HG03378 (cell line): ENCODE data around the gene COA8.
"Not testable (repeated sequence)": the region's sequence is repeated elsewhere in the genome, so short reads cannot be mapped to it uniquely, and the experiment has no call there.

Experiments used
- ATAC-seq: cut with Tn5 transposase; IDR thresholded peaks from one replicate; pipeline ENCODE4 v1.9.1; 2021; ENCODE audit warnings: mild to moderate bottlenecking, moderate library complexity; ENCODE audit not compliant: unreplicated experiment

COA8 gene

DNA sequence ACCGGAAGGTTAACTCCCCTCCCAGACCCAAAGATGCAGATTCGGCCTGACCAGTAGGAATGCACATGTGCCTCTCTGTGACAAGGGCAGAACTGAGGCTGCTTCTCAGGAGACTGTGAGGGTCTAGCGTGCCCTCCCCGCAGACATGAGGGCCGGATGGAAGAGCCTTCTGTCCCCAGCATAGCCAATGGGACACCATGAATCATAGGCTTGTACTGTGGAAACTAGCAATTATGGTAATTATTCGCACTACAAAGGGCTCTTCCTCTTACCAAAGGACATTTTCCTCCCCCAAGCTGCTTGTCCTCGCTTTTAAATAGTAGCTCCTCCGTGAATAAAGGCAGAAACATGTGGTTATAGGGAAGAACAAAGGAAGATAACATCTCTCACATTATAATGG lies 6.2 kb downstream of the COA8 start:
- no peak for ATAC-seq

DNA sequence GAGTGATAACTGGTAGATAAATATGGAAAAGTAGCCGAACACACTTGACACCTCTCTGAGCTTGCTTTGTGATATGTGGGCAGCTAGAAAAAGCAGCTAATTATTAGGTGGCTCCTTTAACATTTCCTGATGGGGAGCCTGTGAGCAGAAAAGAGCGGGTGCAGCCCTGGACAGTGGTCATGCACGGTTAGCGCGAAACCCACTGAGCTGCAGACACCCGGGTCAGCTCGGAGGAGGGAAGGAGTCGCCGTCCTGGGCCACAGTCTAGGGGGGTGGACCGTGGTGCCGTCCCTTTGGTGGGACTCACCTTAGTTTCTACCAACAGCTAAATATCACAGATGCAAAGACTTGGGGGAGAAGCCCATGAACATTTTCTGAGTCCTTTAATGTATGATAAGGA lies 6.6 kb downstream of the COA8 start:
- ATAC-seq: no peak

DNA sequence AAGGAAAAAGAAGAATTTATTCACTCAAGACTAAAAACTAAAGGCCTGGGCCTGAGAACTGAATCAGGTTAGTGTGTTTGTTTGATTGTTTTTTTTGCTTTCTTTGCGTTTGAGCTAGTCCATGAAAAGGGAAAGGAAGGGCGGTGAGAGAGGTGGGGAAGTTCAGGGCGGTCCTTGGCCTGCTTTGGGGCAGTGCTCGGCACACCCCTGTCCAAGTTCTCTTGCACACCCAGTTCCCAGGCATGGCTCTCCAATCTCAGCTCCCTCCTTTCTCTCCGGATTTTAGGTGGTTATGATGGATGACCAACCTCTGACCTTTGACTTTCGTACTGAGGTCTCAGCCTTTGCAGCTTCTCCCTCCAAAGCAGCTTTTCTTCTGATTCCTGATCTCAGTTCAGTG lies 11.3 kb downstream of the COA8 start:
- ATAC-seq: no peak

DNA sequence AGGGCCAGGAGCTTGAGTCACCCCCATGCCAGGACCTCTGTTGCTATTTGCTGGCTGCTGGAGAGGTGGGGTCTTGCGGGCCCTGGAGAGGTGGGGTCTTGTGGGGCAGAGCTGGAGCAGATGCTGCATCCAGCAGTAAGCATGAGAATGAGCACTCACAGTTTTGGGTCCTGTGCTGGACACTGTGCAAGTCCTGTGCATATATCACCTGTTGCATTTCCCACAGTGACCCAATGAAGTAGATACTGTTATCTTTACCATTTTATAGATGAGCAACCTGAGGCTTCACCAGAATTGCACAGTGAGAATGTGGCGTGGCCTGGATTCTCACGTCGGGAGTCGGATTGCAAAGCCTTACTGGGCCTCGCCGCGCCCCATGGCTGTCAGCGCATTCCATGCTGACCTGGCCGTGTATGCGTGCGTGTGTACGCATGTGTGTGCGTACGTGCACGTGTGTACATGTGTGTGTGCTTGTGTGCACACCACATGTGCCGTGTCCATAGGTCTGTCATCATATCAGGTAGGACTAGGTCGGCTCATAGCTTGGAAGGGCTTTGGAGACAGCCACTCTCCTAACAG lies 12.0 kb downstream of the COA8 start:
- no peak for ATAC-seq

DNA sequence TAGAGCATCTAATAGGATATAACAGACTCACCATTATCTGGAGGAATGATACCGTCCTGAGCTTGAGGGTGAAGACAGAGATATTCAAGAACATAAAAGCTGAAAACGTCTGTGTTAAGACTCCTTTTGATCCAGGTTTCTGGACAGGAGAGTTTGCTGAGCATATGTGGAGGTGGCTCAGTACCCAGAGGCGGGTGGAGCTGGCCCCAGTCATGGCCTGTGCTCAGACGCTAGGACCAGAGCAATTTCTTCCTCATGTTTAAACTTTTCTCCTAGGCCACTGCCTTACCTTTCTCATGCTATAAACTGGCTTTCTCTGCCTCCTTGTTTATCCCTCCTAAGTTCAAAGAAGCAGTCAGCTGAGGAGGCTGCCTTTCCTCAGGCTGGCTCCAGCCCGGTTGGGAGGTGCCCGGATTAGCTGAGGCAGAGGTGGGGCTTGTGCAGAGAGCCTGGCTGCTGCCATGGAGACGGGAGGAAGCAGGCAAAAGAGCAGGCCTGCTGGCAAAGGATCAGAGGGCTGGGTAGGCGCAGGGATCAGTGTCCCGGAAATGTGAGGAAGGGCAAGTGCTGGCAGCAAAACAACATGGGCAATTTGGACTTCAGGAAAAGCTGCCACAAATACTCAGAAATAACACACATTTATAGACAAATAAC lies 13.7 kb downstream of the COA8 start:
- ATAC-seq: no peak

DNA sequence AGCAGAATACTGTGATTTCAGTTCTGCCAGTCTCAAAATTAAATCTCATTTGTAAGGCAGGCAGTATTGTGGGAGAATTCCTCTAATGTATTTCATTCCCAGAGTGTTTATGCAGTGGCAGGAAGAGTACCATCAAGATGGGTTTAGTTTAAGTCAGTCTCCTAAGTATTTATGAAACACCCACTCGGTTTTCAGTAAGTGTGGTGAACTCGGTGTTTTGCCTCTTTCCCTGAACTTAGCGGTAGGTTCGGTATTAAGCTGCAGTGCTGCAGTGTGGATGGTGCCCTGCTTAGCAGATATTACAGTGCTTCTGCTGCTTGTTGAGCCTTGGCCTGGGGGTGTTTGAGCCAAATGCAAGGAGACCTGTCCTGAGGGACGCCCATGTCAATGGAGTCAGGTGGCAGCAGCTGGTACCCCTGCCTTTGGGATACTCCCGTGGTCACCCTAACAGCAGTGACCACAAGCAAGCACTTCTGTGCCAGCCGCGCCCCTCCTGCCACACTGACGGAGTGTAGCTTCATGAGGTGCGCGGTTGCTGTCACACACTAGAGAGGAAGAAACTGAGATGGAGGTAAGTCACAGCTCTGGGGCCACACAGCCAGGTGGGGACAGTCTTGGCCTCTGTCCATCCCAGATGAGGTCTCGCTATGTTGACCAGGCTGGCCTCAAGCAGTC lies 15.8 kb downstream of the COA8 start:
- ATAC-seq: no peak

DNA sequence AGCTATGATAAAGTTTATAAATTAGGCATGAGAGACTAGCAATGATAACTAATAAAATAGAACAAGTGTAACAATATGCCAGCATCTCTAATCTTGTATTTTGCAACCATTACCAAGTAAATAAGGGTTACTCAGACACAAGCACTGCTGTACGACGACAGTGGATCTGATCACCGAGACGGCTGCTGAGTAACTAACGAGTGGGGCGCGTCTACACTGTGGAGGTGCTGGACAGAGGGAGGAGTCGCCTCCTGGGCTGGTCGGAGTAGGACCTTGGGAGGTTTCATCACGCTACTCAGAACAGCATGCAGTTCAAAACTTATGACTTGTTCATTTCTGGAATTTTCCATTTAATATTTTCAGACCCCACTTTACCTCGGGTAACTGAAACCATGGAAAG lies 18.4 kb downstream of the COA8 start:
- ATAC-seq: no peak

DNA sequence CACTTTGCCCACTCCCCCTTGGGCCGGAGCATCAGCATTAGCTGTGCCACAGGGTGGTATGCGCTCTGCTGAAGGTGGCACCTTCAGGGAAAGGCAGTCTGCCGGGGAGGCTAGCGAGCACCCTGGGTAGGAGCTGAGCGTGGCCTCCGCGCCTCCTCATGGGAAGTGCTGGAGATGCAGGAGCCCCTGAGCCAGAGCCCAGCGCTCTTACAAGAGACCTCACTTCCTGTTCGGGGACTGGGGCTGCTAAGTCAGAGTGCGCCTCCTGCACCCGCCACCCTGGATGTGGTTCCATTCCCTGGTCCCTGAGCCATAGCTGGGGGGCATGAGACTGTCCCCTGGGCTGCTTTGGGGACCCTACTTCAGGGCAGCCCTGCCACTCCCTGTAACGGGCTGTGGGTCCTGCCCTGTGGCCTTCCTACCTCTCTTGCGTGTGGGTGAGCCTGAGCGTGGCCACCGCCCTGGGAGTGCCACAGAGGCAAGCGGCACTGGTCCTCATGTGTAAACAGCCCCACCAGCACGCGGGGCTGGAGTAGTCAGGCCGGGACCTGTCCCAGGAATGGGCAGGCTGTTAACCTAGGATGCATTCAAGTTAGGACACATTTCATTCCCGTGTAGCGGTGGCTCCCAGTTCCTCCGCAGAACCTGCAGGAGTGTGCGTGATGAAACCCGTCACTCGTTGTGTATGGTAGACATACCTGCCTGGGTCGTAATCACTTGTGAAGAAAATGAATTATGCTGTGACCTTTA lies 19.4 kb downstream of the COA8 start:
- no peak for ATAC-seq

DNA sequence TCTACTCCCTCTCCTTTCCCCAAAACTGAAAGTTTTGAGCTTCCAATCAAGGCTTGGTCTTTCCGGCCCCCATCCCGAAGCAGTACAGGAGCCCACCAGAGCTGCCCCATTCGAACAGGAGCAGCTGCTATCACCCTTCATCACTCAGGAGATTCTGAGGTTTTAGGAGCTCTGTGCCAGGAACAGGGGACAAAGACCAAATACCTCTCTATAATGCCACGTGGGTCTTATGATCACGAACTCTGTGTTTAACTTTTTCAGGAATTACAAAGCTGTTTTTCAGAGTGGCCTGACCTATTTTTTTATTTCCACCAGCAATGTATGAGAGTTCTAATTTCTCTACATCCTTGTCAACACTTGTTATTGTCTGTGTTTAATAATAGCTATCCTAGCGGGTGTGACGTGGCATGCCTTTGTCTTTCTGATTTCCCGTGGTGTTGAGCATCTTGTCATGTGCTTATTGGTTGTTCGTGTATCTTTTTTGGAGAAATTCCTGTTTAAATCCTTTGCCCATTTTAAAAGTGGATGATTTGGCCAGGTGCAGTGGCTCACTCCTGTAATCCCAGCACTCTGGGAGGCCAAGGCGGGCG lies 21.7 kb downstream of the COA8 start:
- ATAC-seq: no peak

DNA sequence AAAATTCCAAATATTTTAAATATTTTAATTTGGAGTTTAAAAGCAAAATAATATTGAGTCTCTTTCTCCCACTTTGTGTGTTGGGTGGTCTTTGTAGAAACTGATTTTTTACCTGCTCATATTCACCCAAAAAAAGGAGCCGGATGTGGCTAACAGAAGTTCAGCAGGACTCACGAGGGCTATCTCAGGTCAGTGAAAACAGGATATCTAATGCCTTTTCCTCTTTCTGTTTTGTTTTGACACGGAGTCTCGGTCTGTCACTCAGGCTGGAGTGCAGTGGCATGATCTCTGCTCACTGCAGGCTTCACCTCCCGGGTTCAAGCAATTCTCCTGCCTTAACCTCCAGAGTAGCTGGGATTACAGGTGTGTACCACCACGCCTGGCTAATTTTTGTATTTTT lies 30.8 kb downstream of the COA8 start:
- ATAC-seq: peak; percentile 97

DNA sequence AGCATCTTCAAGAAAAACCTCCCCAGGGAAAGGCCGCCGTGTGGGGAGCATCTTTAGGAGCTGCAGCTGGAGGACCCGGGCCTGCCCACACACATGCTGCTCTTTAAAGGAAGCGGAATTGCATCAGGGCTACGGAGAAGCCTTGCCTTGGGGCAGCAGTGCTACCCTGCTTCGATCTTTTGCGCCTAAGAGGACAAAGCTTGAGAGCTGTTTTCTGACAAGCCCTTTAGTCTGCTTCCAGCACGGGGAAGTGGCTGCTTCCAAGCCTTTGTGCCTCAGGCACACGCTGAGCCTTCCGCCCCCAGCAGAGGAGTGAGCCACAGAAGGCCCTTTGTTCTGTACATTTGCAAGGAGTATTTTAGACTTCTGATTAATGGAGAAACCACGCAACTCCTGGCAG lies 31.5 kb downstream of the COA8 start:
- no peak for ATAC-seq

DNA sequence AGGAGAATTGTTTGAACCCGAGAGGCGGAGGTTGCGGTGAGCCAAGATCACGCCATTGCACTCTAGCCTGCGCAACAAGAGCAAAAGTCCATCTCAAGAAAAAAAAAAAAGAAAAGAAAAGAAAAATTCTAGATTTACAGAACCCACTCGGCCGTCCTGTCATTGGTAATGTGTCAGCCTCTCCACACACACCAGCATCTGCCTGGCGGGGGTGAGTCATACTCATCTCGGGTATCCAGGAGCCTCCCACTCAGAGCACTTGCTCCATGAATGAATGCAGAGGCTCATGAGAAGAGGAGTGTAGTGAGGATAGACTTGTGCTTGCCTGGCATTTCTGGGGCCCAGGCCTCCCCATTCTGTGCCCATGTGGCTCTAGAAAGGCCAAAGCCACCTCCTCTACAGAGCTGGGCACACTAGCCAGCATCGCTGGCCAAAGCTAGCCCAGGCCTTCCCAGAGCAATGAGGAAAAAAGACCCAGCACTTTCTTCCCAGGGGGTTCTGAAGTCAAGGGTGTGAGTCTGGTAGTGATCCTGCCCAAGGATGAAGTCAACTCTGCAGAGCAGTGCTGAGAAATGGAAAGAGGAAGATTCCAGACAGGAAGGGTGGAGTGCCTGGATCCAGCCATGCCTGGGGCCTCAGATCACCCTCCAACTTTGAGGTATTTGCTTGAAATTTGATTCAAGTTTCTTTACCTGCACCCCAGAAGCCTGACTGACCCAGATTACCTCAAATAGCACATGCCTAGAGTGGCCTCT lies 35.0 kb downstream of the COA8 start:
- no peak for ATAC-seq

DNA sequence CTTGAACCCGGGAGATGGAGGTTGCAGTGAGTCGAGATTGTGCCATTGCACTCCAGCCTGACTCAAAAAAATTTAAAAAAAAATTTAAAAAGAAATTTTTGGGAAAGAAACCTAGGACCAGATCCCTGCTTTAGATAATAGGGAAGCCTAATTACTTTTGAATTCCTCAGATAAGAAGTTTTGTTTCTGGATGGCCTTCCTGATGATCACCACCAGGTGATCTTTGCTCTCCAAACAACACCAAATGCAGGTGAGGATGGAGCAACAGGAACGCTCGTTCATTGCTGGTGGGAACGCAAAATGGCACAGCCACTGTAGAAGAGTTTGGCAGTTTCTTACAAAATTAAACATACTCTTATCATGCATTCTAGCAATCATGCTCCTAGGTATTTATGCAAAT lies 37.7 kb downstream of the COA8 start:
- ATAC-seq: no peak

DNA sequence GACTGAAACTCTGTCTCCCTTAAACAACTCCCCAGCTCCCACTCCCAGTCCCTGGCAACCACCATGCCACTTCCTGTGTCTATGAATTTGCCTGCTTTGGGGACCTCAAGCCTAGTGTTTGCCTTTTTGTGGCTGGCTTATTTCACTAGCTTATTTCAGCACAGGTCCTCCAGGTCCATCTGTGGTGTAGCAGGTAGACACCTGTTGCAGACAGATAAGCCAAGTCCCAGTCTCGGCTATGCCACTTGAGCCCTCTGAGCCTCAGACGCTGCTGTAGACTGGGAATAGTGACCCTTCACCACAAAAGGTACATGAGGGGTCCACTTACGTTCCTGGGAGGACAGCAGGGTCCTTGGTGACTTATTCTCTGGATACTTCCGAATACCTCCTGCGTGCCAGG lies 41.9 kb downstream of the COA8 start:
- ATAC-seq: no peak

DNA sequence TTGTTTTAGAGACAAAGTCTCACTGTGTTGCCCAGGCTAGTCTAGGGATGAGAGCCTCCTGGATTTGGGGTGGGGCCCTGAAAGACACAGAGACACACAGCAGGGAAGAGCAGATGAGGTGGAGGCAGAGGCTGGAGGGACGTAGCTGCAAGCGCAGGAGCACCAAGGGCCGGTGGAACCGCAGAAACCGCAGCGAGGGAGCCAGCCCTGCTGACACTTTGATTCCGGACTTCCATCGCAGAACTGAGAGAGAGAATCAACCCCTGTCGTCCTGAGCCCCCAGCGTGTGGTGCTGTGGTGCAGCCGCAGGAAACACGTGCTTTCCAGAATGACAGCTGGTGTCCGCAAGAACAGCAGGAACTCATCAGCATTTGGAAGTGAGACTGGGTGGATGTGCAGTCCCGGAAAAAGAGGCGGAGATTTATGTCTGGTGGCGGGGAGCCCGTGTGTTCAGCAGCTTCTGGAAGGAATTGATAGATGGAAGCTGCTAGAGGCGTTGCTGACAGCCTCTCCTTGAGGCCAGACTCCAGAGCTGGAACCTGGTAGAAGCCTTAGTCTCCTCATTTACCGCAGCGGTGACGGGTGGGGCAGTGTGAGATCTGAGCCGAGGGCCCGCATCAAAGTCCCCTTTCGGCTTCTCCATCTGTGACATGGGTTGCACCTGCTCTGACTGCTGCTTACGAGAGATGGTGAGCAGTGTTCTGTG lies 44.4 kb downstream of the COA8 start:
- ATAC-seq: peak; percentile 49

DNA sequence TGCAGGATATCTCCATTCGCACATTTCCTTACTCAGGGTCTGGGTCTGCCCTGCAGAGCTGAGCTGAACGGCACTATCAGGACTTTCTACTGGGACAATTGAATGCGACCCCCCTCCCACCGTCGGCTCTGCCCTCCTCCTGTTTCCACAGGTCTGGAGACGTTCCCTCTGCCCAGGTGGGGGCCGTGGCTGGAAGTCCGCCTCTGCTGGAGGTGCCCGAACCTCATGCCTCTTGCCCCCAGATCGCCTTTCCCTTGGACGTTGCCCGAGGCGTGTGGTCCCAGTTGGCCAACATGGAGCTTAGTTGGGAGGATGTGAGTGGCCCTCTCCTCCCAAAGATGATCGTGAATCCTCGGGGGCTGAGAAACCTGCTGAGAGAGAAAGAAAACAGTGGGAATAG lies 45.1 kb downstream of the COA8 start:
- no peak for ATAC-seq

DNA sequence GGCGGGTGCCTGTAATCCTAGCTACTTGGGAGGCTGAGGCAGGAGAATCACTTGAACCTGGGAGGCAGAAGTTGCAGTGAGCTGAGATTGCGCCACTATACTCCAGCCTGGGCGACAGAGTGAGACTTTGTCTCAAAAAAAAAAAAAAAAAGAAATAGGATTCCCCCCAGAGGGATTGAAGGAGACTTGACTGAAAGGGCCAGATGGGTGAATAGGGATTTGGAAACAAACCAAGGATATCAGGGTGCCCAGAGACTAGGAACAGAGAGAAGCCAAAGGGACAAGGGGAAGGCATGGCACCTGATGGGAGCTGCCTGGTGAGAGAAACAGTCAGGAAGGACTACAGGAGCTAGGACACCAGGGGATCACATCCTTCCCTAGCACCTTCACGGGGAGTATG lies 46.3 kb downstream of the COA8 start:
- not testable (repeated sequence) for ATAC-seq

DNA sequence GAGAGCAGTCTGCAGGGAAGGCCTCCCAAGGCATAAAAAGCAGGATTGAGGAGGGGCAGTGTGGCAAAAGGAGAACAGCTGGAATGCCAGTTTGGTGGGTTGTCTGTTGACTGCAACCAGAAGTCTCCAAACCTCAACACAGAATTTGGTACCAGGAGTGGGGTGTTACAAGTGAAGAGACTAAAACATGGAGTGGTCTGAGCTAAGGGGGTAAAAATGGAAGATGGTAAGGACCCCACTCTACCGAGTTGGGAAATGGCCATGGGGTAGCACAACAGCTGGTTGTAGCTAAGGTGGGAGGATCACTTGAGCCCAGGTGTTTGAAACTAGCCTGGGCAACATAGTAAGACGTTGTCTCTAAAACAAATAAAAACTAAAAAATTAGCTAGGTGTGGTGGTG lies 48.5 kb downstream of the COA8 start:
- ATAC-seq: no peak

DNA sequence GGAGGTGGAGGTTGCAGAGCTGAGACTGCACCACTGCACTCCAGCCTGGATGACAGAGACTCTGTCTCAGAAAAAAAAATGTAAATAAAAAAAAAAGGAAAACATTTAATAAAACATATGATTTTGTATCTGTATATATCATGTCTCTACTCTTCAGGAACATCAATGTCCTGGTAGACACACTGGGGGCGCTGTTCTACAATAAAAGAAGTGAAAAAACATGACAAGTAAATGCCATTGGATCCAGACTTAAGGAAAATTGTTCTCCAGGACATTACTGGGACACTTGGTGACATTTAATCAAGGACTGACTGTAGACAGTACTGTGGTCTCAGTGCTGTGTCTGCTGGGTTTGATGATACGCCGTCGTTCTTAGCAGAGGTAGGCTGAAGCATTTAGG lies 50.8 kb downstream of the COA8 start:
- ATAC-seq: no peak

DNA sequence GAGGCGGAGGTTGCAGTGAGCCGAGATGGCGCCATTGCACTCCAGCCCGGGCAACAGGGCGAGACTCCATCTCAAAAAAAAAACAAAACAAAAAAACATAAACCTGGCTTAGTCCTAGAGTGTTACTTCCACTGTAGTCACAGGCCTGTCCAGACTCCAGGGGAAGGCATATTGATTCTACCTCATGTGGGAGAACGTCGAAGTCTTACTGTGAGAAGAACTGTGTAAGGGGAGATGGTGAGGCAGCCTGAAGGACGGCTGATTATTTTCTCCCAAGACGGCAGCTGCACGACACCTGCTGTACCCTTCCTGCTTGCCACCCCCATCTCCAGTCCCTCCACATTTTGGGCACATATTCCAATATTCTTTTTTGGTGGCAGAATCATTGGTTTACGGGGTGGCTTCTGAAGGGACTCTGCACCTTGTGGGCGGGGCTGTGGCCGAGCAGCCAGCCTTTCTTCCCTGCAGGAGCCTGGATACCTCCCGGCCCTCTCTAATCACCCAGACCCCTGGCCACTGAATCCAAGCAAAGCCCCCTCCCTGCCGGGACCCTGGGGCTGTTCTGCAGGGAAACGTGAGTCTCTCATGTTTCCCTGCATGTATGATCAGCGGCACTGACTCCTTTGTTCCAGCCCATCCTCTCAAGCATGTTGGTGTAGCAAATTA lies 54.0 kb downstream of the COA8 start:
- no peak for ATAC-seq
